Measurements from ENCODE around the gene BCL7A. TPM values are rescaled to one million over a fixed set of nuclear protein-coding genes. Genes with fewer than 3 reads are reported as not detected.
A peak's percentile ranks its signal among the peaks of the same experiment; 100 is the strongest.

The BCL7A gene
- total and polyA plus RNA-seq, 9 of the 15 experiments (the other 6 are each of a cell fraction or from before 2014, with no cell fraction given) = 0.25 to 21.9 (median 14.9) TPM

GRCh38 chr12:122080149-122081082 lies 58.7 kb downstream of the BCL7A start:
- Histone ChIP-seq H4K20me1 (replicated peaks; ENCODE audit: control insufficient read depth, insufficient read depth, low read length) (peaks cover 29% of the 10 kb centered on the region), H3K27ac (ENCODE audit: extremely low read depth, low read depth, low read length) (peak overlapping the region; percentile 88), H3K36me3 (ENCODE audit: control insufficient read depth, insufficient read depth, low read length) (peaks cover 35% of the 10 kb centered on the region), H3K9me3 (replicated peaks; ENCODE audit: control insufficient read depth, insufficient read depth, low read depth, low read length) (no peaks in the 10 kb centered on the region), H3K4me2 (ENCODE audit: insufficient read depth, low read length) (peak overlapping the region; percentile 95), H3K9me1 (ENCODE audit: control insufficient read depth, insufficient read depth, low read length) (no peaks in the 10 kb centered on the region), H3K9ac (ENCODE audit: insufficient read depth in 1 of 2, low read depth in 2 of 2, low read length in 2 of 2) (peak overlapping the region; percentile 79 to 98), H3K27me3 (ENCODE audit: control insufficient read depth in 2 of 2, insufficient read depth in 2 of 2, low read length in 2 of 2) (no peaks in the 10 kb centered on the region), H3K4me1 (replicated peaks in 1 of 2; ENCODE audit: control insufficient read depth in 2 of 2, insufficient read depth in 2 of 2, low read length in 2 of 2) (peaks cover 37 to 44% of the 10 kb centered on the region in 2 experiments; a peak in 4 of 5 replicates), H3K79me2 (ENCODE audit: control insufficient read depth, insufficient read depth, low read length) (peaks cover 73% of the 10 kb centered on the region), H2AFZ (ENCODE audit: low read depth, low read length) (no peak overlapping the region), H3K4me3 (peak overlapping the region; percentile 74)
- DNase-seq (ENCODE audit: extremely low read depth in 1 of 4, low spot score in 3 of 4) (peak in 1 of 4 experiments; percentile 53), ATAC-seq (peak; percentile 26), FAIRE-seq (peak; percentile 37)
- BruUV-seq (replicated peaks) = TSS peak; percentile 45
- in situ Hi-C loops (cut with MboI) = no loop called here
- ChIA-PET POLR2A (interaction anchor here (0.5 to 5.9 kb wide), 10 partner anchors 9 to 1281 kb away, joined by 3 to 68 read pairs (median 4); no protein-coding TSS in a partner anchor), CTCF (ENCODE audit: low intra/inter-chr PET ratio) (interaction anchor here (0.8 kb wide), 1 partner anchor 26 kb away, joined by 4 read pairs; no protein-coding TSS in a partner anchor)
- 2% methylated on average over 18 of the region's 18 CpGs for WGBS (ENCODE audit: insufficient coverage, low coverage, missing lambda C conversion rate)
- intact Hi-C loops (cut with micrococcal nuclease) = loop anchor here (2.0 kb wide), 1 partner anchor 18 kb away; no protein-coding TSS in a partner anchor
- TF ChIP-seq L3MBTL2 (IDR thresholded peaks at IDR 0.05) (no peak), FOSL1 (tag; conservative IDR thresholded peaks at IDR 0.05) (peak; percentile 11; the same call in 1 of the 2 replicates), TAF1 (IDR thresholded peaks at IDR 0.05; ENCODE audit: control insufficient read depth, extremely low read depth, insufficient read depth, low read length, severe bottlenecking) (peak; percentile 17), HNRNPLL (IDR thresholded peaks at IDR 0.05; ENCODE audit: low read depth, low read length, poor library complexity, severe bottlenecking) (peak; percentile 72), E2F6 (IDR thresholded peaks at IDR 0.05; ENCODE audit: borderline replicate concordance in 1 of 2, extremely low read depth in 1 of 2, insufficient read depth in 1 of 2, insufficient read length in 1 of 2, low read depth in 1 of 2, low read length in 1 of 2, poor library complexity in 1 of 2, severe bottlenecking in 1 of 2) (no peak), LARP7 (IDR thresholded peaks at IDR 0.05) (no peak), RBFOX2 (IDR thresholded peaks at IDR 0.05; ENCODE audit: low read depth, low read length) (peak; percentile 24; the same call in 1 of the 2 replicates), ZBTB49 (CRISPR knock-in tag; IDR thresholded peaks at IDR 0.05; ENCODE audit: borderline replicate concordance) (no peak), KDM5B (IDR thresholded peaks at IDR 0.05; ENCODE audit: insufficient replicate concordance, low read depth, low read length) (peak; percentile 36), HMBOX1 (IDR thresholded peaks at IDR 0.05) (peak; percentile 49; the same call in 1 of the 2 replicates), POLR3A (IDR thresholded peaks at IDR 0.05; ENCODE audit: borderline replicate concordance, extremely low read depth, insufficient read depth, insufficient read length) (no peak), HDGF (IDR thresholded peaks at IDR 0.05) (0 out of 2 replicates have a peak, but pooled peaks have one; percentile 33), HDAC8 (tag; IDR thresholded peaks at IDR 0.05) (no peak), MYC (IDR thresholded peaks at IDR 0.05; ENCODE audit: low read depth, low read length) (peak; percentile 34; the same call in 1 of the 2 replicates), MYC (CRISPR knock-in tag; IDR thresholded peaks at IDR 0.05; ENCODE audit: borderline replicate concordance, low read depth) (no peak)
